Measurements from ENCODE around the gene GSG1.

- TF ChIP-seq, protein P1, sequence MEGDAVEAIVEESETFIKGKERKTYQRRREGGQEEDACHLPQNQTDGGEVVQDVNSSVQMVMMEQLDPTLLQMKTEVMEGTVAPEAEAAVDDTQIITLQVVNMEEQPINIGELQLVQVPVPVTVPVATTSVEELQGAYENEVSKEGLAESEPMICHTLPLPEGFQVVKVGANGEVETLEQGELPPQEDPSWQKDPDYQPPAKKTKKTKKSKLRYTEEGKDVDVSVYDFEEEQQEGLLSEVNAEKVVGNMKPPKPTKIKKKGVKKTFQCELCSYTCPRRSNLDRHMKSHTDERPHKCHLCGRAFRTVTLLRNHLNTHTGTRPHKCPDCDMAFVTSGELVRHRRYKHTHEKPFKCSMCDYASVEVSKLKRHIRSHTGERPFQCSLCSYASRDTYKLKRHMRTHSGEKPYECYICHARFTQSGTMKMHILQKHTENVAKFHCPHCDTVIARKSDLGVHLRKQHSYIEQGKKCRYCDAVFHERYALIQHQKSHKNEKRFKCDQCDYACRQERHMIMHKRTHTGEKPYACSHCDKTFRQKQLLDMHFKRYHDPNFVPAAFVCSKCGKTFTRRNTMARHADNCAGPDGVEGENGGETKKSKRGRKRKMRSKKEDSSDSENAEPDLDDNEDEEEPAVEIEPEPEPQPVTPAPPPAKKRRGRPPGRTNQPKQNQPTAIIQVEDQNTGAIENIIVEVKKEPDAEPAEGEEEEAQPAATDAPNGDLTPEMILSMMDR (IDR thresholded peaks at IDR 0.05): no peak
- no peak for TF ChIP-seq POLR2A (IDR thresholded peaks at IDR 0.05)
Measured at GRCh38 chr12:13127444-13127843, 24.0 kb upstream of the GSG1 start.

All from lower leg skin (tissue), 3 donors.